Progenitor cell of endocrine pancreas (in vitro differentiated cells): ENCODE data around the gene GZMA. TPM values are rescaled to one million over a fixed set of nuclear protein-coding genes. Genes with fewer than 3 reads are reported as not detected.

Experiments used
- DNase-seq: peaks from one replicate; pipeline ENCODE4 v3.0.0; 2021; ENCODE audit warnings: low spot score; ENCODE audit not compliant: unreplicated experiment
- H3K27ac Mint-ChIP-seq: 2 replicates; pipeline ENCODE4 v1.8.0; 2021; ENCODE audit warnings: mild to moderate bottlenecking, moderate library complexity, mixed read lengths
- H3K27me3 Mint-ChIP-seq: 2 replicates; pipeline ENCODE4 v1.8.0; 2021; ENCODE audit warnings: mixed read lengths
- H3K36me3 Mint-ChIP-seq: 2 replicates; pipeline ENCODE4 v1.8.0; 2022; ENCODE audit warnings: mixed read lengths; ENCODE audit not compliant: insufficient read depth
- H3K4me1 Mint-ChIP-seq: 2 replicates; pipeline ENCODE4 v1.8.0; 2021; ENCODE audit warnings: low read depth, mixed read lengths
- H3K4me3 Mint-ChIP-seq: 2 replicates; pipeline ENCODE4 v1.8.0; 2021; ENCODE audit warnings: low read depth, mild to moderate bottlenecking, moderate library complexity, mixed read lengths
- H3K9me3 Mint-ChIP-seq: 2 replicates; pipeline ENCODE4 v1.8.0; 2021; ENCODE audit warnings: low read depth, mixed read lengths
- CTCF ChIP-seq: fragments of 200-600 bp; sonication (generic); IDR thresholded peaks from one replicate; pipeline ENCODE4 v1.5.0; 2021; ENCODE audit warnings: antibody characterized with exemption, mild to moderate bottlenecking; ENCODE audit not compliant: unreplicated experiment
- total RNA-seq: library from RNA; stranded (reverse); gene quantifications from 2 replicates; pipeline ENCODE4 v1.2.1, GENCODE V29; 2021

Gene GZMA
- total RNA-seq, 1 donor from 2014 or later, result not detected

GRCh38 chr5:55140908-55141665 is 38.6 kb downstream of the GZMA start:
- peaks cover 6% of the 10 kb centered on the region for H3K27me3 Mint-ChIP-seq
- DNase-seq, result no peak
- no peak overlapping the region for H3K4me3 Mint-ChIP-seq
- no peaks in the 10 kb centered on the region for H3K9me3 Mint-ChIP-seq
- TF ChIP-seq CTCF, result no peak
- H3K27ac Mint-ChIP-seq, result peak overlapping the region; percentile 17
- H3K36me3 Mint-ChIP-seq, result no peaks in the 10 kb centered on the region
- peaks cover 9% of the 10 kb centered on the region for H3K4me1 Mint-ChIP-seq

- no peaks in the 10 kb centered on the region for H3K36me3 Mint-ChIP-seq
- peaks cover 6% of the 10 kb centered on the region for H3K27me3 Mint-ChIP-seq
- H3K9me3 Mint-ChIP-seq, result no peaks in the 10 kb centered on the region
- DNase-seq, result no peak
- H3K4me3 Mint-ChIP-seq, result no peak overlapping the region
- H3K27ac Mint-ChIP-seq, result no peak overlapping the region
- peaks cover 9% of the 10 kb centered on the region for H3K4me1 Mint-ChIP-seq
- TF ChIP-seq CTCF, result no peak
These were observed 39.7 kb downstream of the GZMA start for GRCh38 chr5:55141945-55142690.

GRCh38 chr5:55143624-55144023 is 41.2 kb downstream of the GZMA start:
- Mint-ChIP-seq H3K36me3 (no peaks in the 10 kb centered on the region), H3K4me1 (peaks cover 9% of the 10 kb centered on the region), H3K9me3 (no peaks in the 10 kb centered on the region), H3K4me3 (no peak overlapping the region), H3K27ac (no peak overlapping the region), H3K27me3 (peaks cover 9% of the 10 kb centered on the region)
- no peak for TF ChIP-seq CTCF
- no peak for DNase-seq

GRCh38 chr5:55146080-55146479 is 43.6 kb downstream of the GZMA start:
- no peak overlapping the region for H3K4me3 Mint-ChIP-seq
- H3K36me3 Mint-ChIP-seq, result no peaks in the 10 kb centered on the region
- no peak overlapping the region for H3K27ac Mint-ChIP-seq
- DNase-seq, result no peak
- H3K4me1 Mint-ChIP-seq, result peaks cover 4% of the 10 kb centered on the region
- H3K27me3 Mint-ChIP-seq, result peaks cover 9% of the 10 kb centered on the region
- TF ChIP-seq CTCF, result no peak
- no peaks in the 10 kb centered on the region for H3K9me3 Mint-ChIP-seq

GRCh38 chr5:55146543-55147151 is 44.2 kb downstream of the GZMA start:
- peak; percentile 95 for TF ChIP-seq CTCF
- peaks cover 9% of the 10 kb centered on the region for H3K27me3 Mint-ChIP-seq
- H3K4me1 Mint-ChIP-seq, result no peaks in the 10 kb centered on the region
- no peaks in the 10 kb centered on the region for H3K36me3 Mint-ChIP-seq
- no peak overlapping the region for H3K4me3 Mint-ChIP-seq
- H3K9me3 Mint-ChIP-seq, result no peaks in the 10 kb centered on the region
- H3K27ac Mint-ChIP-seq, result no peak overlapping the region
- DNase-seq, result peak; percentile 81
